K562 (cell line): ENCODE data around the gene CD52. TPM values are rescaled to one million over a fixed set of nuclear protein-coding genes. Genes with fewer than 3 reads are reported as not detected.

Experiments used
- ASH1L ChIP-seq: fragments of 450-650 bp; IDR thresholded peaks from 2 replicates; pipeline ENCODE4 v1.6.1; 2018; ENCODE audit warnings: borderline replicate concordance, mild to moderate bottlenecking, low read depth; ENCODE audit not compliant: partially characterized antibody
- CBFB ChIP-seq: sonication (generic); formaldehyde crosslinking; IDR thresholded peaks from 2 replicates; pipeline ENCODE4 v1.4.0; 2020; ENCODE audit warnings: mild to moderate bottlenecking, missing genetic modification reagents
- CREM ChIP-seq: IDR thresholded peaks from 2 replicates; pipeline ENCODE4 v1.6.1; 2014; ENCODE audit warnings: antibody characterized with exemption, low read depth
- FOXA1 ChIP-seq: fragments of 450-650 bp; IDR thresholded peaks from 2 replicates; pipeline ENCODE4 v1.6.1; 2016; ENCODE audit warnings: mild to moderate bottlenecking, borderline replicate concordance
- KDM5B ChIP-seq: fragments of 200-600 bp; sonication (generic); IDR thresholded peaks from 2 replicates; pipeline ENCODE4 v1.6.1; 2012; ENCODE audit warnings: low read depth, mild to moderate bottlenecking, moderate library complexity, low read length, control low read depth, inconsistent platforms; ENCODE audit not compliant: insufficient replicate concordance
- PYGO2 ChIP-seq: fragments of 450-650 bp; IDR thresholded peaks from 2 replicates; pipeline ENCODE4 v1.6.1; 2016; ENCODE audit warnings: mild to moderate bottlenecking, missing genetic modification characterization, moderate library complexity, missing compliant biosample characterization
- RB1 ChIP-seq: fragments of 450-650 bp; IDR thresholded peaks from 2 replicates; pipeline ENCODE4 v1.6.1; 2017; ENCODE audit warnings: low read depth, mild to moderate bottlenecking
- RBFOX2 ChIP-seq: fragments of 200-400 bp; formaldehyde crosslinking; IDR thresholded peaks from 2 replicates; pipeline ENCODE4 v1.6.1; 2017; ENCODE audit warnings: low read depth, mild to moderate bottlenecking, low read length, moderate library complexity
- SMARCA4 ChIP-seq: fragments of 450-650 bp; IDR thresholded peaks from 2 replicates; pipeline ENCODE4 v1.6.1; 2016
- TEAD1 ChIP-seq, 2 experiments: fragments of 450-650 bp in 1 of 2; sonication (generic) in 1 of 2; formaldehyde crosslinking; IDR thresholded peaks; 2 replicates each; pipeline versions ENCODE4 v1.4.0 to v1.8.0; 2020 to 2022; ENCODE audit warnings: mild to moderate bottlenecking in 2 of 2, missing genetic modification reagents in 1 of 2
- ZBTB7A ChIP-seq: IDR thresholded peaks from 2 replicates; pipeline ENCODE4 v1.6.1; 2011; ENCODE audit warnings: low read depth, mild to moderate bottlenecking, low read length, moderate library complexity, borderline replicate concordance; ENCODE audit not compliant: control insufficient read depth
- ZNF143 ChIP-seq: sonication (generic); formaldehyde crosslinking; IDR thresholded peaks from 2 replicates; pipeline ENCODE4 v1.9.0; 2022; ENCODE audit warnings: mild to moderate bottlenecking, missing genetic modification reagents
- ZNF175 ChIP-seq: fragments of 200-800 bp; sonication (Bioruptor generic); IDR thresholded peaks from 2 replicates; pipeline ENCODE4 v1.6.1; 2016; ENCODE audit warnings: low read depth, mild to moderate bottlenecking, missing genetic modification characterization, missing compliant biosample characterization
- polyA plus RNA-seq, 8 experiments: library from polyadenylated mRNA; depleted of rRNA in 4 of 8; stranded (reverse) in 5 of 8; unstranded in 3 of 8; fragments of >200 nt; fragmentation: Nextera tagmentation in 2 of 8; fragmentation: Illumina TruSeq in 1 of 8; extraction: Ambion mirVana in 2 of 8; extraction: Trizol in 1 of 8; gene quantifications; 2 replicates each; pipeline versions ENCODE4 v1.2.1 to v1.2.3, GENCODE V29; 2011 to 2014; ENCODE audit warnings: inconsistent platforms in 1 of 8, missing spikeins in 1 of 8
- total RNA-seq, 7 experiments: library from RNA; depleted of rRNA in 6 of 7; stranded (reverse); fragments of >200 nt in 6 of 7; fragmentation: Illumina TruSeq in 2 of 7; extraction: Trizol in 2 of 7; gene quantifications; 2 replicates each; pipeline versions ENCODE4 v1.2.1 to v1.2.3, GENCODE V29; 2011 to 2021; ENCODE audit warnings: low replicate concordance in 1 of 7

The CD52 gene
- total and polyA plus RNA-seq, 9 of the 15 experiments (the other 6 are each of a cell fraction or from before 2014, with no cell fraction given), result 34.9 to 488 (median 173) TPM

- peak; percentile 28; the same call in 1 of the 2 replicates for TF ChIP-seq ZBTB7A
- TF ChIP-seq RBFOX2, result peak; percentile 37; the same call in 1 of the 2 replicates
- TF ChIP-seq KDM5B, result no peak
- peak; percentile 12; the same call in 1 of the 2 replicates for TF ChIP-seq ZNF143 (CRISPR knock-in tag)
- TF ChIP-seq FOXA1, result no peak
- no peak for TF ChIP-seq SMARCA4
- no peak for TF ChIP-seq PYGO2
- no peak for TF ChIP-seq ASH1L
- no peak for TF ChIP-seq CREM
- TF ChIP-seq TEAD1 (CRISPR knock-in tag; IDR thresholded peaks at IDR 0.05), result no peak
- TF ChIP-seq ZNF175 (CRISPR knock-in tag), result no peak
- TF ChIP-seq RB1, result 0 out of 2 replicates have a peak, but pooled peaks have one; percentile 32
- TF ChIP-seq CBFB (CRISPR knock-in tag), result no peak
Observed at GRCh38 chr1:26320896-26321295, 3.1 kb downstream of the CD52 start (continued).
